ENCODE results near the gene UBE2L3.
A peak's percentile ranks its signal among the peaks of the same experiment; 100 is the strongest.
"Not testable (repeated sequence)": the region's sequence is repeated elsewhere in the genome, so short reads cannot be mapped to it uniquely, and the experiment has no call there.

UBE2L3 gene

DNA sequence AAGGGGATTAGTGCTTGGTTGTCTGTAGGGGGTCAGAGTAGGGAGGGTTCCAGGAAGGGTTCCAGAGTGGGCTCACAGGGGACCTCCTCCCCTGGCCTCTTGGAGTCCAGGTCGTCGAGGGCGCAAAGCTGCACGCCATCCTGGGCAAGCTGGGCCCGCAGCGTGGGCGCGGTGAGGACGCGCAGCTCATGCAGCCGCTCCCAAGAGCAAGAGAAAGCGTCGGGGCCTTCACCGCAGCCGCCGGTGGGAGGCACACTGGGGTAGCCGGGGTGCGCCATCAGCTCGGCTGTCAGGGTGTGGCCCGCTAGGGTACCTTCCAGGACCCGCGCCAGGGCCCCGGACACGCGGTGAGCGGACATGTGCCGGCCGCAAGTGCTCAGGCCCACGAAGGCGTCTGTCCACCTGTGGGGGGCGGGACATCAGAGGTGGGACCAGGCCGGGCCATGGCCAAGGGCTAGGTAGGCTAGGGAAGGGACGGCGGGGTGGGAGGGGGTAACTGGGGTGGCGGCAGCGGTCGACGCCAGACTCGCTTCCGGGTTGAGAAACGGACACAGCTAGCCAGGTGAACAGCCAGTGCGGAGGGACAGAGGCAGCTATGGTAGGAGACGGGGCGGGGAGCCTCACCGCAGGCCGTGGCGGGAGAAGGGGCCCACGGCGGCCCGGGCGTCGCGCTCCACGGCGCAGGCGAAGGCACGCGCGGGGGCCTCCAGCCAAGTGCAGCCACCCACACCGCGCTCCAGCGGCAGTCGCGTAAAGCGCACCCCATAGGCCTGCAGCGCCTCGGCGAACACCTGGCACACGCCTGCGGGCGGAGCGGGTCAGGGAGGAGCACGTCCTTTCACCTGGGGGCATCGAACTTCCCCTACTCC is 61.1 kb downstream of the UBE2L3 start:
- no peak for DNase-seq

DNA sequence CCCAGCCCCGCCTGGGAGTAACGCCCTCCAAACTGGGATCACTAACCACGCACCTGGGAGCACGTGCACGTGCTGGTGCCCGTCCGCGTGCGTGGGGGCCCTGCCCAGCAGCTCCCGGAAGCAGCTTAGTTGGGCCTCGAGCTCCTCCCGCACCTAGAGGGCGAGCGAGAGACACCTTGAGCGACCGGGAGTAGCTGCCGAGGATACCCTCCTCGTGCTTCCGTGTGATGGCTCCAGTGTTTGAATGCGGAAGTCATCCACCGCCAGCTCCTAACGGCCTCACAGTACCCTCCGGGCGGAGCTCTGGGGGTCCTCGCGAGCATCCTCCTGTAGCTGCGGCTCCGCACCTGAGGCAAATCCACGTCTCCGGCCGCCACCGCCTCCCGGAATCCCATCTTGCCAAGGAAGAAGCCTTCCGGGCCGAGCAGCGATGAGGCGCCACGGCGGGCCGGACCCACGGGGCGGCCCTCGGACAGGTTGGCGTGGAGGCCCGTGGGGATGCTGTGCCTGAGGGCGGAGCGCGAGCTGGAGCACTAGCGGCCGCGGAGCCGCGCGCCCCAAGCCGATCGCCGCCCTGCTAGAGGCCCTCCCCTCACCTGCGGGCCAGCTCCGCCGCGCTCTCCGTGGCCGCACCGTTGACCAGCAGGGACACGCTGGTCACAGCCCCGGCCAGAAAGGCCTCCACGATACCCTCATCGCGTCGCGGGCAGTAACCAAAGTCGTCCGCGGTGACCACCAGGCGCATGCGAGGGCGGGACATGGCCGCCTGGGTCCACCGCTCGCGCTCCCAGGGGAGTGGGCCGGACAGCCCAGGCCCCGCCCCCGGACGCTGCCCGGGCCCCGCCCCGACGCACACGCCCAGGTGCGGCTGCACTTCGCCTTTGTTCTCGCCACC is 62.0 kb downstream of the UBE2L3 start, which contains the start of gene YDJC:
YDJC (minus strand) TSS at position 768 of the 895 bp plus-strand sequence; CDS start at position 760, 8 bp downstream.
- DNase-seq = peak; percentile 92

DNA sequence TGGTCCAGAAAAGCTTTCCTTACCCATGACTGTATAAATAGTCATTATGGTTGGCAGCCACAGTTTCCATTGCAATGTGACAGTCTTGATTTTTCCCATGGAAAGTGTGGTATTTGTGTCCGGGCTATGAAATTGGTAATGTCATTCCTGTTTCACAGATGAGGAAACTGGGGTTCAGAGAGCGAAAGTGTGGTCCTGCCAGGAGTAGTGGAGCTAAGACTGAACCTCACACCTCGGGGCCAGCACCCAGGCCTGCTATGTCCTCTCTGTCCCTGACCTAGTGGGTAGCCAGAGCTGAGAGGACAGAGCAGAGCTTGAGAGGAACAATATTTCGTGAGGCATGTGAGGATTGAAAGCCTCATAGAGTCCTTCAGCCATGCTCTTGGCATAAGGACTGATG is 63.5 kb downstream of the UBE2L3 start:
- no peak for DNase-seq

DNA sequence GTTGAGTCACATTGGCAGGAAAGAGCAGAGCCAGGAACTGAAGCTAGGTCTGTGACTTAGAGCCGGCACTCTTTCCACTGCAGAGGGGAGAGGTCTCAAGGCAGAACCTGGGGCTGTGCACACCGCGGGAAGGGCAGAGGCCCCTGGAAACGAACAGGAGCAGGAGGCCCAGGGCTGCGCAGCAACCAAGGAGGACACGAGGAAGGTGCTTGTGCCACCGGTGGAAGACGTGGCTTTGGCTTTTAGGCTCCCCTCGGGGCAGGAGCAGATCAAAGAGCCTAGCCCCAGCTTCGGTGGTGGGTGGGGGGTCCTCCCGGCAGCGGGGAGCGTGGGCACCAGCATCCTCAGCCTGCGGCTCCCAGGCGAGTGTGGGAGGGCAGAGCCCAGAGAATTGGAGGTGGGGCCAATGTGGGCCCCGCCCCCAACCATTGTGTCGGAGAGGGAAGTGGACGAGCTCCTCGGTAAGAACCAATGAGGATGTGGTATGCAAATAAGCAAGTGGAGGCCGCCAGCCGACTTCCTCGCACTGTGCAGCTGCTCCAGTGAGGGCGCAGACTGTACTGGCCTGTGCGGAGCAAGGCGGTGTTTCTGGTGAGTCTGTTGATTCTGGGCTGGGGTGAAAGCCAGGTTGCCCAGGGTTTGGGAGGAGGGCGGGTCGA is 64.9 kb downstream of the UBE2L3 start, which contains the start of gene CCDC116:
CCDC116 (plus strand) TSS at position 524 of the 659 bp plus-strand sequence. CDS start 422 bp downstream, outside the sequence.
- DNase-seq = peak; percentile 16

DNA sequence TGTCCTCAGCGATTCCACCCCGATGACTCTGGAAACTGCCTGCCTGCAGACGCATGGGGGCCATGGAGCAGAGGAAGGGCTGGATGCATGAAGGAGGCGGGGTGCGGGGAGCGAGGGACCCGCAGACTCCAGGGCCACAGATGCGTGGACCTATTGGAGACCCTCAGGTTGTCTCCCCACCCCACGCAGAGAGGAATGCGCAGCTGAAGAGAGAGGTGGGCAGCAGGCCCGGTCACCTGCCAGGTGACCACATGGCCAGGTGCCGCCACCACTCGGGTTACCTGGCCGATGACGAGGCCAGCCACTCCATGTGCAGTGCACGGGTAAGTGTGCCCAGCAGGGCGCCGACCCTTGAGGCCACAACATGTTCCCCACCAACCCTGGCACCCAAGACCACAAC is 65.4 kb downstream of the UBE2L3 start:
- DNase-seq = no peak

DNA sequence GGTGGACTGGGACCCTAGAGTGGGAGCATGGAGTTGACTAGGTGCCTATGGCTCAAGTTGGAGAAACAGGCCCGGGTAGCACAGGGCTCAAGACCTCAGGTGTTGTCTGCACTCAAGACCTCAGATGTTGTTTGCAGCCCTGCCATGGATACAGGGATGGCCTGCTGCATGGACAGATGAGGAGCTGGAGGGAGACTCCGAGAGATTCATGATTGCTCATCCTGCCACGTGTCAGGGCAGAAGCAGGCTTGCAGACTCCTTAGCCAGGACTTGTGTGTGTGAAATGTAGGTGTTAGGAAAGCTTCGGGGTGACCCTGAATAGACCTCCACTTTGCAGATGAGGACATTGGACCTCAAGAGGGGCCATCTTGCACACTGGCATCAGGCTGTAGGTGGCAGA is 66.0 kb downstream of the UBE2L3 start:
- DNase-seq = no peak

DNA sequence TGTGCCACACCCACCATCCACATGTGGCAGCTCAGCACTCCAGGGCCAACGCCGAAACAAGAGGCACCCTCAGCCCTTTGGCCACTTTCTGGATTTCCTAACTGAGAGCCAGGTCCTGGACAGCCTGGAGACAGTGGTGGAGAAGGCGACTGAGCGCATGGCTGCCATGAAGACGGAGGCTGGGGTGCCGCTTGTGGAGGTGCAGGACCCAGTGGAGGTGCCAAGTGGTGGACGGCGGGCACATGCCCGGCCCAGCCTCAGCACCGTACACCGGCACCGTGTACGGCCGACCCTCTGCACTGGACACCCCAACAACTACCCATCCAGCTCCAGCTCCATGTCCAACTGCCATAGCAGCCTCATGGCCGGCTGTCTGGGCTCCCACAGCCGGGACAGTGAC is 66.6 kb downstream of the UBE2L3 start:
- DNase-seq = no peak

DNA sequence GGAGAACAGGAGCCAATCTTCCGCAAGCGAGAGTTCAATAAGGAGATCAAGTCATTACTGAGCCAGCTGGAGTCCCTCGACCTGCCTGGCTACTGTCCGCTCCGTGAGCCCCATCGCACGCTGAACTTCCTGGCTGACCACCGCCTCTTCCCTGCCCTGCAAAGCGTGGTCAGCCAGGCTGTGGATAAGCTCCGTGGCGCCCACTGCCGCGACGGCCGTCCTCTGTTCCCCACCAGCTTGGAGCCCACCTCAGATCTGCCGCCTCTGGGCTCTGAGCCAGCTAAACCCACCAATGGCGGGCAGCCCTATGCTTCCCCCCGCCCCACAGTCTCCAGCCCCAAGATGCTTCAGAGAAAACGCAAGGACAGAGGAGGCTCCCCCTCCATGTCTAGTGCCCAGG is 67.3 kb downstream of the UBE2L3 start:
- no peak for DNase-seq

DNA sequence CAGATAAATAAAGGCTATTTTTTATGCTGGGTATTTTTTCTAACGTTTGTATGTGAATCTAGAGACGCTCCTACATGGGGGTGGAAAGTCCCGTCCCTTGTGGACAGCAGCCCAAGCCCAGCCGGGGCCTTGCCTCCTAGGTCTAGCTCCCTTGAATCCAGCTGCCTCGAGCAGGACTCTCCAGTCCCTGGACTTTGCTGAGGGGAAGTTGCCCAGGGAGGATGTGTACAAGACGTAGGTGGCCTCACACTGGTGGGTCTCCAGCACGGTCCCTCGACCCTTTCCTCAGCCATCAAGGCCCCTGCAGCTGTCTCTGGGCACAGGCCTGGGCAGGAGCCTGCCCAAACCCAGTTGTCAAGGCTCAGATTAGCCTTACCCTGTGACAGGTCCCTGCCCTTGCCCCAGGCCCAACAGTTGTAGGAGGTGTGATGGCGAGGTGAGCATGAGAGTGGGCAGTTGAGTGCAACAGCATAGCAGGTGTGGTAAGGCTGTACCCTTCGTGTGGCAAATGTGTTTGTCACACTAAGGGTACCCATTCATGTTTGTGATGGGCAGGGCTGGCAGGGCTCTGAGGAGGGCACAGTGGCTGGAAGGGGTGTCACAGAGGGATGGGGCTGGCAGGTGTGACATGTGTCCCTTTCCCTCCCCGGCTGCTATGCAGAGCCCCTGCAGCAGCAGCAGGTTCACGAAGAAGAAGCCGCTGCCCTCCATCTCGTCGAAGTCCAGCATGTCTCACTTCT is 68.4 kb downstream of the UBE2L3 start:
- no peak for DNase-seq

DNA sequence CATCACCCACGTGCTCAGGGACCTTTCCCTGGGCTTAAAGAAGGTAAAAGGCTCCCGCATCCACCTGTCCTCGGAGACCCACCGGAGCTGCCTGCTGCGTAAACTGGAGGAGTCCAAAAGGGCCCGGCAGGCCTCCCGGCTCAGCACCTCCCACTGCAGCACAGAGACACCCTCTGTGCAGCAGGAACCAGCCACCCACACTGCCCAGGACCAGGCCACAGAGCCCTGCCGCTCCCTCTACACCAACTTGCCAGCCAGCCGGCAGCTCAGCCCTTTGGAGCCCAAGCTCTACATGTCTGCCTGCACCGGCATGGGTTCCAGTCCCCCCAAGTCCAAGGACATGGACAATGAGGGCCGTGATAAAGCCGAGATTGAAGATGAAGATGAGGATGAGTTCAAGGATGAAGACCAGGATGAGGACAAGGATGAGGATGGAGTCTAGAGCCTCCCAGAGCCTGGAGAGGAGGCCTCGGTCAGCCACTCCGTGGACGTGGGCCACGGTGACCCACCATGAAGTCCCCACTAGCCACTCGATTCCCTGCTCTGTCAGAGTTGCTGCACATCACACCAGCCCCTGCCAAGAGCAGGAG is 69.2 kb downstream of the UBE2L3 start:
- no peak for DNase-seq

DNA sequence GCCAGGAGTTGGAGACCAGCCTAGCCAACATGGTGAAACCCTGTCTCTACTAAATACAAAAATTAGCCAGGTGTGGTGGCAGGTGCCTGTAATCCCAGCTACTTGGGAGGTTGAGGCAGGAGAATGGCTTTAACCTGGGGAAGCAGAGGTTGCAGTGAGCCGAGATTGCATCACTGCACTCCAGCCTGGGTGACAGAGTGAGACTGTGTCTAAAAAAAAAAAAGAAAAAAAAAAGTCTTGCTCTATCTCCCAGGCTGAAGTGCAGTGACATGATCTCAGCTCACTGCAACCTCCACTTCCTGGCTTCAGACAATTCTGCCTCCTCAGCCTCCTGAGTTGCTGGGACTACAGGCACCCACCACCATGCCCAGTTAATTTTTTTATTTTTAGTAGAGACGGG is 69.9 kb downstream of the UBE2L3 start:
- not testable (repeated sequence) for DNase-seq

DNA sequence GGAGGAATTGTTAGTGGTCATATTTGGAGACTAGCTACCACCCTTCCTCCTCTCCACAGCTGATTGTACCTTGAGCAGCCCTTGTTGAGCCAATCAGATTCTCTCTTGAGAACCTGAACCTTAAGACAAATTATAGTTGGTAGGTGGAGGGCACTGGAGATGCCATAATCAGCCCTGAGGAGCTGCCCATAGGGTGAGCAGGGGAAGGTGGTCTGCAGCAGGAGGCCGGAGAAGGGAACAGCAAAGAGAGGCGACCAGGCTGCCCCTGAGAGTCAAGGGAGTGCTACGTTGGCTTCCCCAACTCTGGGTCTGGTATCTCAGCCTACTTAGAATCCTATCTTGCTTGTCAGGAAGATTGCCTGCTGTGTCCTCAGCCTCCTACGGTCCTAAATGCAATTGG is 71.8 kb downstream of the UBE2L3 start:
- no peak for DNase-seq

DNA sequence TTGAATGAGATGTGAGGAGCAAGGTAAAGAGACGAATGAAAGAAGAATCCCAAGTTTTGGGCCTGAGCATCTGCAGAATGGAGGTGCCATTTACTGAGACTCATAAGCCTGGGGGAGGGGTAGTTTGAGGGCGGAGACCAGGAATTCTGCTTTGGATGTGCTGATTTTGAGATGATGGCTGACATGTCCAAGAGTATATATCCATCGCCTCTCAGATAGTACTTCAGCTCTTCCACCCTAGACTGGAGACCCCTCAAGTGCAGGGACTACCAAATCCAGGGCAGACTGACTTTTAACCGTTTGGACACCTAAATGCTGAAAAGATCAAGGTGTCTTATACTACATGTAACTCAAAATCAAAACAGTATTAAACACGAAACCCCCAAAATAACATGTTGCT is 73.3 kb downstream of the UBE2L3 start:
- no peak for DNase-seq

DNA sequence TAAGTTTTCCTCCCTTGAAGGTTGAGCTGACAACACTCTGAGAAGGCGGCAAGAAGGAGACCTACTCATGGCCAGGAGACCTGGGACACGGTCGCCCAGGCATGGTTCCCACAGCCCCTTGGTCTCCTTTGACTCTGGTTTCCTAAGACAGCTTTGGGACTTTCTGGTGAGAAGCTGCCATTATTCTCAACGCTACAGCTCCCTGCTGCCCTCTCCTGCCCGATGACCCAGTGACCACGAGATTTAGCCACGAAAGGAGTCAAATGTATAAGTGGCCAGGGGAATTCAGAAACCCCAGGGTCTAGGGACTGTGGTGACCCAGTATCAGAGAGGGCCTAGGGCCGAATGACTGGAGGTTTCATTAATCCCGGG is 73.9 kb downstream of the UBE2L3 start:
- peak; percentile 51 for DNase-seq

DNA sequence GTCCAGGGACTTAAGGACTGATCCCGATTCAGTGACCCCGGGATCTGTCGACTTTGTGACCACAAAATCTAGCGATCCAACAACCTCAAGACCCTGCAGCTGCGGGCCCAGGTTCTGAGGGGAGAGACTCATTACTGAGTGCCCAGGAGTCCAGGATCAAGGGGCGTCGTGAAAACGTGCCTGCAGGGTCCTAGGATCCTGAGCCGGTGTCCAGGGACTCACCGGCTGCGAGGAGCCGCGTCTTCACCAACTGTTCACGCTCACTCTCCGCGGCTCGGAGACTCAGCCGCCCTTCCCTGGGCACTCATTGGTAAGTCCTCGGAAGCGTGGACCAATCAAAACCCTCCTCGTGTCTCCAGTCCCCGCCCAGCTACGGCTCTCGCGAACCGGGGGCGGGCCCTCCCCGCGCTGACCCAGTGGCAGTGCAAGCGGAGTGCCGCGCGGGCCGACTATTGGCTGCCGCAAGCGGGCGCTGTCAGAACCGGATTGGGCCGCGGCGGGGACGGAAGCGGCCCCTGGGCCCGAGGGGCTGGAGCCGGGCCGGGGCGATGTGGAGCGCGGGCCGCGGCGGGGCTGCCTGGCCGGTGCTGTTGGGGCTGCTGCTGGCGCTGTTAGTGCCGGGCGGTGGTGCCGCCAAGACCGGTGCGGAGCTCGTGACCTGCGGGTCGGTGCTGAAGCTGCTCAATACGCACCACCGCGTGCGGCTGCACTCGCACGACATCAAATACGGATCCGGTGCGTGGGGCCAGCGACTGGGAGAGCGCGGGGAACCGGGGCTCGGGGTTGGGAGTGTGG is 74.5 kb downstream of the UBE2L3 start, which contains the start of gene SDF2L1:
SDF2L1 (plus strand) TSS at position 514 of the 795 bp plus-strand sequence; CDS start at position 549, 35 bp downstream.
- DNase-seq = peak; percentile 95

DNA sequence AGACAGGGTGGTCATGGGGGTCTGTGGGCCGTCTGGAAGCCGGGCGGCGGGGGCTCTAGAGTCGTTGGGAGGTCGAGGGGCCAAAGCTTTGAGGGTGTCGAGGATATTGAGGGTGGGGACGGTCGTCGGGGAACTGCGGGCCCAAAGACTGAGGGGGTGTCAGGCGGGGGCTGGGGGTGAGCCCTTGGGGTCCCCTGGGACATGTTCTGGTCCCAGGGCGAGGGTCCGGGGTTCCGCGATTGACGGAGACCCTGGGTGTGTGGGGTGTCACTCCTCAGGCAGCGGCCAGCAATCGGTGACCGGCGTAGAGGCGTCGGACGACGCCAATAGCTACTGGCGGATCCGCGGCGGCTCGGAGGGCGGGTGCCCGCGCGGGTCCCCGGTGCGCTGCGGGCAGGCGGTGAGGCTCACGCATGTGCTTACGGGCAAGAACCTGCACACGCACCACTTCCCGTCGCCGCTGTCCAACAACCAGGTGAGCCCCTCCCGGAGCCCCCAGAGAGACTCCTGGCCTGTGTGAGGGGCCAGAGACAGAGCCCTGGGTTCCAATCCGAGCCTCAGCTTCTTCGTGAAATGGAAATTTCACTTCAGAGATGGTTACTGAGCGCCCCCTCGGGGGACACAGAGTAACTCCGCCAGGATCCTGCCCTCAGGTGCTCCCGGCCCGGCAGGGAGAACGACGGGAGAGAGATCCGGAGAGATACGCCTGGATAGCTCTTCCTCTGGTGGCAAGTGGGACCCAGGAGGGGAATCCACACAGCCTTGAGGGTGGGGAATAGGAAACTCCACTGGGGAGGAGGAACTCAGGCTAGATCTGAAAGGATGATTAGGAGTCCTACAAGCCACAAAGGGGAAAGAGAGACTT is 75.3 kb downstream of the UBE2L3 start:
- DNase-seq = peak; percentile 67

DNA sequence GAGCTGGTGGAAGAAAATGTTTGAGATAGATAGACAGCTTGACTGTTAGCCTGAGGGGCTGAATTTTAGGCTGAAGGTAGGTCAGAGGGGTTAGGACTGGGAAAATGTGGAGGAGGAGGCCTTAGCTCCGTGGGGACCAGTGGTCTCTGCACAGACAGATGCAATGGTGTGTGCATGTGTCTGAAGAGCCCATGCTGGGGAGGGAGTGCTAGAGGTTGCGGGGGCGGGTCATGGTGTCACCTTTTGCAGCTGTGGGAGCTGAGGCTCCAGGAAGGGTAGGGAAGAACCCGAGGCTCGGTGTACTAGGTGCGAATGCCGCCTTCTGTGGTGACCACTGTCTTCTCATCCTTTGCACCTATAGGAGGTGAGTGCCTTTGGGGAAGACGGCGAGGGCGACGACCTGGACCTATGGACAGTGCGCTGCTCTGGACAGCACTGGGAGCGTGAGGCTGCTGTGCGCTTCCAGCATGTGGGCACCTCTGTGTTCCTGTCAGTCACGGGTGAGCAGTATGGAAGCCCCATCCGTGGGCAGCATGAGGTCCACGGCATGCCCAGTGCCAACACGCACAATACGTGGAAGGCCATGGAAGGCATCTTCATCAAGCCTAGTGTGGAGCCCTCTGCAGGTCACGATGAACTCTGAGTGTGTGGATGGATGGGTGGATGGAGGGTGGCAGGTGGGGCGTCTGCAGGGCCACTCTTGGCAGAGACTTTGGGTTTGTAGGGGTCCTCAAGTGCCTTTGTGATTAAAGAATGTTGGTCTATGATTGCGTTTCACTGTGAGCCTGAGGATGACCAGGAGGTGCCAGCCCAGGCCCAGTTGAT is 76.2 kb downstream of the UBE2L3 start:
- no peak for DNase-seq

DNA sequence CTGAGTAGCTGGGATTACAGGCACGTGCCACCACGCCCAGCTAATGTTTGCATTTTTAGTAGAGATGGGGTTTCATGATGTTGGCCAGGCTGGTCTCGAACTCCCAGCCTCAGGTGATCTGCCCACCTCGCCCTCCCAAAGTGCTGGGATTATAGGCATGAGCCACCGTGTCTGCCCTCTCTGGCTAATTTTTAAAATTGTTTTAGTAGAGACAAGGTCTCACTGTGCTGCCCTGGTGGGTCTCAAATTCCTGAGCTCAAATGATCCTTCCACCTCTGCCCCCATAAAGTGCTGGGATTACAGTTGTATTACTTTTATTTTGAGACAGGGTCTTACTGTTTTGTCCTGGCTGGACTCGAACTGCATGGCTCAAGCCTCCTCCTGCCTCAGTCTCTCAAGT is 78.0 kb downstream of the UBE2L3 start:
- DNase-seq = not testable (repeated sequence)

Measured in DMS53 (cell line).